H1 (cell line): Measurements from ENCODE around the gene PDIA5.

ENCODE experiments used
- JUN ChIP-seq: IDR thresholded peaks from 2 replicates; pipeline ENCODE4 v1.6.1; 2011; ENCODE audit warnings: low read depth, mild to moderate bottlenecking, improper control_type of control experiment, low read length
- JUND ChIP-seq: IDR thresholded peaks from 2 replicates; pipeline ENCODE4 v1.6.1; 2011; ENCODE audit warnings: mild to moderate bottlenecking, improper control_type of control experiment, low read length
- NRF1 ChIP-seq: IDR thresholded peaks from 2 replicates; pipeline ENCODE4 v1.6.1; 2011; ENCODE audit warnings: mild to moderate bottlenecking, low read depth, low read length, improper control_type of control experiment
- POLR2A ChIP-seq, 2 experiments: IDR thresholded peaks; 1 replicate in 1 of 2; 2 replicates in 1 of 2; pipeline ENCODE4 v1.6.1; 2011; ENCODE audit warnings: low read depth in 2 of 2, low read length in 2 of 2, mild to moderate bottlenecking in 2 of 2; ENCODE audit errors: control extremely low read depth in 1 of 2
- TAF1 ChIP-seq: IDR thresholded peaks from 2 replicates; pipeline ENCODE4 v1.6.1; 2011; ENCODE audit warnings: mild to moderate bottlenecking, low read depth, low read length
- TF ChIP-seq, protein P1 (sequence below): IDR thresholded peaks from 2 replicates; pipeline ENCODE4 v1.6.1; 2012; ENCODE audit warnings: inconsistent platforms
- TF ChIP-seq, protein P2 (sequence below), 3 experiments: IDR thresholded peaks; 1 replicate in 2 of 3; 2 replicates in 1 of 3; pipeline versions ENCODE4 v1.5.1 to v1.6.1; 2011; ENCODE audit warnings: low read length in 3 of 3, mild to moderate bottlenecking in 3 of 3, inconsistent platforms in 2 of 3, low read depth in 1 of 3, moderate library complexity in 1 of 3; ENCODE audit not compliant: insufficient read depth in 1 of 3; ENCODE audit errors: control extremely low read depth in 1 of 3

DNA sequence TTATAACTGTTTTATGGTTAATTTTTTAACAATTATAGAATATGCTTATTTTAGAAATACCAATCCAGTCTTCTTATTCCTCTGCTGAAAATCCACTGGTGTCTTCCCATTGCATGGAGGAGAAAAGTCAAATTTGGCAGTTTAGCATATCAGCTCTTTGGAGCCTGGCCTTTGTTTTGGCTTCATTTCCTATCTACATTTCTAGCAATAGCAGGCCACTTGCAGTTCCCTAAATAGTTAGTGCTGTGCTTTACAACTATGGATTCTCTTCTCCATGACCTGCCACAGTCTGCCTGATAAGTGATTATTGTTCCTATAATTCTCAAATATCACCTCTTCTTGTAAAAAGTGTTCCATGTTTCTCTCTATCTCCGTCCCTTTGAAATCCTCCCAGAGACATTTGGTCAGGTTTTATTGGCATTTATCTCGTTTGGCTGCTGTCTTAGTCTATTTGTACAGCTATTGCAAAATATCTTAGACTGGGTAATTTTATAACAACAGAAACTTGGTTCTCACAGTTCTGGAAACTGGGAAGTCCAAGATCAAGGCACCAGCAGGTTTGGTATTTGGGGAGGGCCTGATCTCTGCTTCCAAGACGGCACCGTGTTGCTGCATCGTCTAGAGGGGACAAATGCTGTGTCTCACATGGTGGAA, 126.8 kb downstream of the PDIA5 start:
- TF ChIP-seq JUN, result no peak
- TF ChIP-seq POLR2A (IDR thresholded peaks at IDR 0.05; ENCODE audit: control extremely low read depth in 1 of 2, low read depth in 2 of 2, low read length in 2 of 2), result no peak
- no peak for TF ChIP-seq TAF1
- TF ChIP-seq NRF1, result no peak
- TF ChIP-seq, protein P1, sequence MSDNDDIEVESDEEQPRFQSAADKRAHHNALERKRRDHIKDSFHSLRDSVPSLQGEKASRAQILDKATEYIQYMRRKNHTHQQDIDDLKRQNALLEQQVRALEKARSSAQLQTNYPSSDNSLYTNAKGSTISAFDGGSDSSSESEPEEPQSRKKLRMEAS, result no peak
- no peak for TF ChIP-seq JUND
- TF ChIP-seq, protein P2, sequence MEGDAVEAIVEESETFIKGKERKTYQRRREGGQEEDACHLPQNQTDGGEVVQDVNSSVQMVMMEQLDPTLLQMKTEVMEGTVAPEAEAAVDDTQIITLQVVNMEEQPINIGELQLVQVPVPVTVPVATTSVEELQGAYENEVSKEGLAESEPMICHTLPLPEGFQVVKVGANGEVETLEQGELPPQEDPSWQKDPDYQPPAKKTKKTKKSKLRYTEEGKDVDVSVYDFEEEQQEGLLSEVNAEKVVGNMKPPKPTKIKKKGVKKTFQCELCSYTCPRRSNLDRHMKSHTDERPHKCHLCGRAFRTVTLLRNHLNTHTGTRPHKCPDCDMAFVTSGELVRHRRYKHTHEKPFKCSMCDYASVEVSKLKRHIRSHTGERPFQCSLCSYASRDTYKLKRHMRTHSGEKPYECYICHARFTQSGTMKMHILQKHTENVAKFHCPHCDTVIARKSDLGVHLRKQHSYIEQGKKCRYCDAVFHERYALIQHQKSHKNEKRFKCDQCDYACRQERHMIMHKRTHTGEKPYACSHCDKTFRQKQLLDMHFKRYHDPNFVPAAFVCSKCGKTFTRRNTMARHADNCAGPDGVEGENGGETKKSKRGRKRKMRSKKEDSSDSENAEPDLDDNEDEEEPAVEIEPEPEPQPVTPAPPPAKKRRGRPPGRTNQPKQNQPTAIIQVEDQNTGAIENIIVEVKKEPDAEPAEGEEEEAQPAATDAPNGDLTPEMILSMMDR (IDR thresholded peaks at IDR 0.05; ENCODE audit: control extremely low read depth in 1 of 3, insufficient read depth in 1 of 3, low read depth in 1 of 3, low read length in 3 of 3), result no peak
